Measurements from ENCODE around the gene CARNS1.

The CARNS1 gene

GRCh38 chr11:67409261-67409666, 6.2 kb upstream of the CARNS1 start:
- in situ Hi-C loops (cut with MboI; ENCODE audit: low sequenced_read_pairs) = no loop called here

GRCh38 chr11:67409781-67410368, 5.6 kb upstream of the CARNS1 start:
- in situ Hi-C loops (cut with MboI; ENCODE audit: low sequenced_read_pairs) = no loop called here

GRCh38 chr11:67410369-67410831, 5.1 kb upstream of the CARNS1 start:
- in situ Hi-C loops (cut with MboI; ENCODE audit: low sequenced_read_pairs) = no loop called here

DNA sequence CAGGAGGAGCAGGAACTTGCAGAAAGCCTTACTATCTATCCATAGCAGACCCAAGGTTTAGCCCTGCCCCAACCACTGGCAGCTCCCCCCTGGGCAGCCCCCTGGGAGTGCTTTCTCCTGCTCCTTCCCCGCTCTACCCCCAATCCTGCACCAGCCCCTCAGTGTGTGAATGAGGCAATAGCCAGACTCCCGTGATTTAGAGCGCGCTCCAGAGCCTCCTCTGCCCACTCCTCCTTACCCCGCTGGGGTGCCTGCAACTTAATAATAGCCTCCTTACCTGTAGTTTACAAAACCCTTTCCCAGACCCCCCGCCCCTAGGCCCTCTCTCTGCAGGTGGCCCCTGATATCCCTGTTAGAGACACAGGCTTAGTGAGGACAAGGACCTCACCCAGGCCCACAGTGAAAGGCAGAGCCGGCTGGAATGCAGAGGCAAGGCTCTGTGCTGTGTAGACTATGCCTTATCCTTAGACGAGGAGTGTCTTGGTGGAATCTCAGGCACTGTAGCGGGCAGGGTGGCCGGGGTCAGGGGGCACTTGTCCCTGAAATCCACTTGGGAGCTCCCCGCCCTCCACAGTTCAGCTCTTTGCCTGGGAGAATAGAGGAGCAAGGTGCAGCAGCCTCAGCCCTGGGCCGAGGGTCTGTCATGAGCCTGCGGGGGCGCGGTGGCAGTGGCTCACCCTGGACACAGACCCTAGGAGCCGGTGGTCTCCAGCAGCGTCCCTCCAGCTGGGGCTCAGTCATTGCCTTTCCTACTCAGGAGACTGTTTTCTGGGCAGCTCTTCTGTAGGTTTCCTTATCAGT, 4.3 kb upstream of the CARNS1 start:
- in situ Hi-C loops (cut with MboI; ENCODE audit: low sequenced_read_pairs) = no loop called here

GRCh38 chr11:67411785-67412152, 3.7 kb upstream of the CARNS1 start:
- in situ Hi-C loops (cut with MboI; ENCODE audit: low sequenced_read_pairs) = no loop called here

- in situ Hi-C loops (cut with MboI; ENCODE audit: low sequenced_read_pairs) = no loop called here
These were observed 2.8 kb upstream of the CARNS1 start for GRCh38 chr11:67412495-67413179.

- in situ Hi-C loops (cut with MboI; ENCODE audit: low sequenced_read_pairs) = no loop called here
These were observed 2.1 kb upstream of the CARNS1 start for GRCh38 chr11:67413266-67413849.

- in situ Hi-C loops (cut with MboI; ENCODE audit: low sequenced_read_pairs) = no loop called here
These were observed 1.2 kb downstream of the CARNS1 start for GRCh38 chr11:67416416-67417335.

- in situ Hi-C loops (cut with MboI; ENCODE audit: low sequenced_read_pairs) = no loop called here
These were observed 1.9 kb downstream of the CARNS1 start for GRCh38 chr11:67417425-67417824.

- in situ Hi-C loops (cut with MboI; ENCODE audit: low sequenced_read_pairs) = no loop called here
These were observed 3.2 kb downstream of the CARNS1 start for GRCh38 chr11:67418476-67419281.

DNA sequence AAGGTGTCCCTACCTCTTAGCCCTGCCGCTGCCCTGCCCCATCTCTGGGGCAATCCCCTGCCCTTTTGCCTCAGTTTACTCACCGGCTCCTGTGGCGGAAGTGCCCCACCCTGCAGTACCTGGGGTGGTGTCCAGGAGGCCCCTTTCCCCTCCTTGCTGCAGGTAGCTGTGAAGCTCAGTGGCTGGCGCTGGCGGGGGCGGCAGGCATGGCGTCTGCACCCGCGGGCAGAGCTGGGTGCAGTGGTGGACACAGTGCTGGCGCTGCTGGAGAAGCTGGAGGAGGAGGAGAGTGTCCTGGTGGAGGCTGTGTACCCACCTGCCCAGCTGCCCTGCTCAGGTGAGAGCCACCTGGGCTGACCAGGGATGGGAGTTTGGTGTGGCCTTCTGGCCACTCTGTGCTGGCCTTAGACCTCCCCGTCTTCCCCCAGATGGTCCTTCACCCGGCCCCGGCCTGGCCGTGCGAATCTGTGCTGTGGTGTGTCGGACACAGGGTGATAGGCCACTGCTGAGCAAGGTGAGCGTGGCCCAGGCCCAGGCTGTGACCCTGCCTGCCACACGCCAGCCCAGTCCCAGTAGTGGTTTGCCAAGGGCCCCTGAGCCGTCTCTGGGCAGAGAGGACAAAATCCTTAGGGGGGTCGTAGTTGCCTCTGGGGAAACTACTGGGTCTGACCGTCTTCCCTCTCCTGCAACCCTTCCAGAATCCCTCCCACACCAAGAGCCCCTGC, 4.0 kb downstream of the CARNS1 start:
- in situ Hi-C loops (cut with MboI; ENCODE audit: low sequenced_read_pairs) = no loop called here

GRCh38 chr11:67420147-67420645, 4.7 kb downstream of the CARNS1 start:
- in situ Hi-C loops (cut with MboI; ENCODE audit: low sequenced_read_pairs) = no loop called here

GRCh38 chr11:67420646-67421429, 5.4 kb downstream of the CARNS1 start:
- in situ Hi-C loops (cut with MboI; ENCODE audit: low sequenced_read_pairs) = no loop called here

- in situ Hi-C loops (cut with MboI; ENCODE audit: low sequenced_read_pairs) = no loop called here
These were observed 6.1 kb downstream of the CARNS1 start for GRCh38 chr11:67421430-67422031.

DNA sequence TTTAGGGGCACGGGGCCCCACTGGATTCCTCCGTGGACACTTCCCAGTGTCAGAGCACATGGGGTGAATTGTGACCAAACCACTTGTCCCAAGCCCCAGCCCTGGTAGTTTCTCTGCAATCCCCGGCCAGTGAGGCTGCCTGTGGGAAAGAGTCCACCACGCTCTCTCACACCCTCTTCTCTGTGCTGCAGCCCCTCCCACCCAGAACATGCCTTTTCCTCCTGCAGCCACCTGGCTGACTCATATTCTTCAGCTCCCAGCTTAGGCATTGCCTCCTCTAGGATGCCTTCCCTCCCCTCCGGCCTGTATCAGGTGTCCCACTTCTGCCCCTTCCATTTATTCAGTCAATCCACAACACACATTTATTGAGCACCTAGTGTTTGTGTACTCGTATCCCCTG, 7.4 kb downstream of the CARNS1 start:
- in situ Hi-C loops (cut with MboI; ENCODE audit: low sequenced_read_pairs) = no loop called here

GRCh38 chr11:67423466-67423865, 8.0 kb downstream of the CARNS1 start:
- in situ Hi-C loops (cut with MboI; ENCODE audit: low sequenced_read_pairs) = no loop called here

DNA sequence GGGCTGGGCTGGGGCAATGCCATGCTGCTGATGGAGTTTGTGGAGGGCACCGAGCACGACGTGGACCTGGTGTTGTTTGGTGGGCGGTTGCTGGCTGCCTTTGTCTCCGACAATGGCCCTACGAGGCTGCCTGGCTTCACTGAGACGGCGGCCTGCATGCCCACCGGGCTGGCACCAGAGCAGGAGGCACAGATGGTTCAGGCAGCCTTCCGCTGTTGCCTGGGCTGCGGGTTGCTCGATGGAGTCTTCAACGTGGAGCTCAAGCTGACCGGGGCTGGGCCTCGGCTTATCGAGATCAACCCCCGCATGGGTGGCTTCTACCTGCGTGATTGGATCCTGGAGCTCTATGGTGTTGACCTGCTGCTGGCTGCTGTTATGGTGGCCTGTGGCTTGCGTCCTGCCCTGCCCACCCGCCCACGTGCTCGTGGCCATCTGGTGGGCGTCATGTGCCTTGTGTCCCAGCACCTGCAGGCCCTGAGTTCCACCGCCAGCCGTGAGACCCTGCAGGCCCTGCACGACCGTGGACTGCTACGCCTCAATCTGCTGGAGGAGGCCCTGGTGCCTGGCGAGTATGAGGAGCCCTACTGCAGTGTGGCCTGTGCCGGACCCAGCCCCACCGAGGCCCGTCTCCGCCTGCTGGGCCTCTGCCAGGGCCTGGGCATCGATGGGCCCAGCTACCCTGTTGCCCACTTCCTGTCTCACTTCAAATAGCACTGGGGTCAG, 8.6 kb downstream of the CARNS1 start:
- in situ Hi-C loops (cut with MboI; ENCODE audit: low sequenced_read_pairs) = no loop called here
